Measurements from ENCODE around the gene DHDDS.
A peak's percentile ranks its signal among the peaks of the same experiment; 100 is the strongest.
"Not testable (repeated sequence)": the region's sequence is repeated elsewhere in the genome, so short reads cannot be mapped to it uniquely, and the experiment has no call there.

The DHDDS gene, protein sequence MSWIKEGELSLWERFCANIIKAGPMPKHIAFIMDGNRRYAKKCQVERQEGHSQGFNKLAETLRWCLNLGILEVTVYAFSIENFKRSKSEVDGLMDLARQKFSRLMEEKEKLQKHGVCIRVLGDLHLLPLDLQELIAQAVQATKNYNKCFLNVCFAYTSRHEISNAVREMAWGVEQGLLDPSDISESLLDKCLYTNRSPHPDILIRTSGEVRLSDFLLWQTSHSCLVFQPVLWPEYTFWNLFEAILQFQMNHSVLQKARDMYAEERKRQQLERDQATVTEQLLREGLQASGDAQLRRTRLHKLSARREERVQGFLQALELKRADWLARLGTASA

DNA sequence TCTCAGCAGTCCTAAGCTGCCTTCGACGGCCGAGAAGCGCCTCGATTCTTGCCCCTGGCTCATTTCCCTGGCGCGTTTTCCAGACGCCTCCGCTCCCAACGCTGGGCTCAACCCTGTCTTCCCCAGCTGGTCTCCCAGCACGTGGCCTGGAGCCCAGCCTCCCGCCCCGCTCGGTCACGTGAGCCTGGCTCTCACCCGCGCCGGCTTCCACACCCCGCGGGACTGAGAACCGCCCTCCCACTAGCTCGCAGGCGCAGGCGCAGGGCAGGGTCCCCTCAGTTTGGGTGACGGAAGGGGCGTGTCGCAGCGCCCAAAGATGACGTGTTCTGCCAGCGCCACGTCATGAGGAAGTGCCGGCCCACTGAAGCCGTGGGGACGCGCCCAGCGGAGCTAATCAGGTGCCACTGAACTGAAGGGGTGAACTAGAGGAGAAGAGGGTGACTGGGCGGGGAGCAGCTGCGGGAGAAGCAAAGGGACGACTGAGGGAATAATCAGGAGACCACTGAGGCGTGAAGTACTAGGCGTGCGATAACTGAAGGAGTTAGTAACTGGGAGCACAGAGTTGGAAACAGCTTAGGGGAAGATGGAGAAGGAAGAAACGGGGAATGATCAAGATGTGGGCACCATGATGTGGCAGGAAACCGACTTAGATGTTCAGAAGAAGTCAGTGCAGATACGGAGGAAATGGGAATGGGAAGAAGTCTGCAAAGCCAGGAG, at the start of gene DHDDS:
TSS of gene DHDDS (plus strand) at position 343 of the 717 bp plus-strand sequence. CDS start 625 bp downstream, outside the sequence.
- peak; percentile 98 for DNase-seq

DNA sequence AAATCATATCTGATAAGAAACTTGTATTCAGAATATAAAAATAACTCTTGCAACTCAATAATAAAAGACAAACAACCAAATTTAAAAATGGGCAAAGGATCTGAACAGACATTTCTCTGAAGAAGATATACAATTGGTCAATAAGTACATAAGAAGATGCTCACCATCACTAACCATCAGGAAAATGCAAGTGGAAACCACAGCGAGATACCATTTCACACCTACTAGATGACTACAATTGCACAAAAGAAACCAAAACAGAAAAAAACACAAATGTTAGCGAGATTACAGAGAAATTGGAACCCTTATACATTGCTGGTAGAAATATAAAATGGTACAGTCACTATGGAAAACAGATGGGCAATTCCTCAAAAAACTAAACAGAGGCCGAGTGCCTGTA, 48.0 kb upstream of the DHDDS start:
- no peak for DNase-seq

GRCh38 chr1:26385063-26385462, 47.1 kb upstream of the DHDDS start:
- DNase-seq = not testable (repeated sequence)

- DNase-seq = no peak
Measured at GRCh38 chr1:26387447-26387846, 44.7 kb upstream of the DHDDS start.

DNA sequence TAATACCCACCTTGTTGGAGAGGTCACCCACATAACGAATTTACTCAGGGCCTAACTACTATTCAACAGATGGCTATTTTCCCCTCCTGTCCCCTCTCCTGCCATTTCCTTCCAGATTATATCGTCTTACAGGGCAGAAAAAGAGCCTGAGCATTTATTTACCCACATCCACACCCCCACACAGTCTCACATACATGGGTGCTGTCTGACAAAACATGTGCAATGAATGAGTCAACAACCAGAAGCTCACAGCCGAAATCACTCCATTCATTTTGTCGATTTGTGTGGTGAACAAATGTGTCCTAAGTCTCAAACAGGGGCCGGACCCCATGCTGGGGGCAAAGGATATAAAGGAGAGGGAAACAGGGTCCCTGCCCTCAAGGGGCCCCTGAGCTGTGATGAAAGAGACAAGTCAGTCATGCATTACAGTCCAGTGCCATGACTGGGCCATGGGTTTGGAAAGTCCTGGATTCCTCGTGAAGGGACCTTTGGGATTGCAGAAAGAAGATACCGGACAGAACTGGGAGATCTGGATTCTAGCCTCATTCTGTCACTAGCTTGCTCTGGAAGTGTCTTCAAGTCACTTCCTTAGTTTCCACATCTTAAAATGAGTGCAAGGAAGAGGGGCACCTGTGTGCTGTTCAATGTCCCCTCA, 43.2 kb upstream of the DHDDS start:
- DNase-seq = no peak

DNA sequence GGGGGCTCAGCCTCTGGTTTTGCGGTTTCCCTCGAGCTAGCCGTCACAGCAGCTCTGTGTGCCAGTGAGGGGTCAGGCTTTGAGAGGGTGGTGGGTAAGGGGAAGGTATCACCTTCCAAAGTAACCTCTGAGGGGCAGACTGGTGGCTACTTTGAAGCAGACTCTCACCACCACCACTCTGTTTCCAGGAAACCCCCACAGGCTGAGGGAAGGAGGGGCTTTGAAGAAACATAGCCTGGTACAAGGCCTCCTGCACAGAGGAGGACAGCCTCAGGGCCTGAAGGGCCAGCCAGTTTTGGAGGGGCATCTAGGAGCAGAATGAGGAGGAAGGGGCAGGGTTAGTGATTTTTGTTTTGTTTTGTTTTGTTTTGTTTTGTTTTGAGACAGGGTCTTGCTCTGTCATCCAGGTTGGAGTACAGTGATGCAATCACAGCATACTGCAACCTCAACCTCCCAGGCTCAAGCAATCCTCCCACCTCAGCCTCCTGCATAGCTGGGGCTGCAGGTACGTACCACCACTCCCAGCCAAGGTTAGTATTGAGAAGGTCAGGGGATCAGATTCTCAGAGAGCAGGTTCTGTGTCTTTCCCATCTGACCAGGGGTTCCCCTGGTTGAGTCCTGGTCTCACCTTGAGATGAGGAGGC, 42.4 kb upstream of the DHDDS start:
- no peak for DNase-seq

DNA sequence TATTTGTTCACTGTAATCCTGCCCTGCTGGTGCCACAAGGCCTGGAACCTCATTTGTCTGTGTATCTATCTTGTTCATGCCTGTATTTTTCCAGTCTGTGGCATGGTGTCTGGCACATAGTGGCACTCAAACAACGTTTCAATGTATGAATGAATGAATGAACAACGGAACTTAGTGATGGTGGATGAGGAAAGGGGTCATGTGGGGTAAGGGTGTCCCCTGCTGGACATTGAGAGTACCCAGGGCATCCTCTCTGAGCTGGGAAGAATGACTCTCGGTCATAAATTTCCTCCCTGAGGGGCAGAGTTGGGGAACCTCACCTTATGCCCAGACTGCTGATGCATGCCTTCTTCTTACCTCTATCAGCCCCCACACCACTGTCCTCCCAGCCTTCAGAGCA, 40.7 kb upstream of the DHDDS start:
- DNase-seq = peak; percentile 41

- no peak for DNase-seq
Measured at GRCh38 chr1:26395754-26396153, 36.4 kb upstream of the DHDDS start.

DNA sequence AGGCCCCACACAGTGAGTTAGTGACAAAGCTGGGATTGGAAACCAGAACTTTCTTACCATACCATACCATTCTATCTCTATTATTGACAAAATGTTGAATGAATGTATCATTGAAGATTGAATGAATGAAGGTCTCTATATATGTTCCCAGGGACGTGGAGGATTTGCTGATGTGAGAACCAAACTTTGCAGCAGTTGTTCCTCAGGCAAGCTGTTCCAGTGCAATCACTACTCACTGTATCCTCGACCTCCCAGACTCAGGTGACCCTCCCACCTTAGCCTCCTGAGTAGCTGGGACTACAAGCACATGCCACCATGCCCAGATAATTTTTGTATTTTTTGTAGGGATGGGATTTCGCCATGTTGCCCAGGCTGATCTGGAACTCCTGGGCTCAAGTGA, 33.1 kb upstream of the DHDDS start:
- no peak for DNase-seq

- DNase-seq = no peak
Measured at GRCh38 chr1:26401891-26402290, 30.2 kb upstream of the DHDDS start.

- DNase-seq = no peak
Measured at GRCh38 chr1:26403656-26404055, 28.5 kb upstream of the DHDDS start.

- no peak for DNase-seq
Measured at GRCh38 chr1:26404641-26405040, 27.5 kb upstream of the DHDDS start.

DNA sequence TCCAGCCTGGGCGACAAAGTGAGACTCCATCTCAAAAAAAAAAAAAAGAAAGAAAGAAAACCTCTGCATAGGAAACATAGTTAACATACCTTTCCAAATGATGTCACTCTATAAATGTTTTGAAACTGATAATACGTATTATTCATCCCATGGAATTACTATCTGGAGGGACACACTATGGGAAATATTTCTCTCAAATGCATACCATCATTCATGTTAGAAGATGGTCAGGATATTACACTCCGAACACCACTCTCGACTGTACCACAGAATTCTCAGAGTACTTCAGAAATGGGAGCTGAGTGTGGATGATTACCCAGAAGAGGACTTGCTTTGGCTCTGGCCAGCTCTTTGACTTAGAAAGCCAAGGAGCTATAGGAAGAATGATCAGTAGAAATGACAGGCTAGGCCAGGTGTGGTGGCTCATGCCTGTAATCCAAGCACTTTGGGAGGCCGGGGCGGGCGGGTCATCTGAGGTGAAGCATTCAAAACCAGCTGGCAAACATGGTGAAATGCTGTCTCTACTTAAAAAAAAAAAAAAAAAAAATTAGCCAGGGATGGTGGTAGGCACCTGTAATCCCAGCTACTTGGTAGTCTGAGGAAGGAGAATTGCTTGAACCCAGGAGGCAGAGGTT, 26.7 kb upstream of the DHDDS start:
- no peak for DNase-seq

DNA sequence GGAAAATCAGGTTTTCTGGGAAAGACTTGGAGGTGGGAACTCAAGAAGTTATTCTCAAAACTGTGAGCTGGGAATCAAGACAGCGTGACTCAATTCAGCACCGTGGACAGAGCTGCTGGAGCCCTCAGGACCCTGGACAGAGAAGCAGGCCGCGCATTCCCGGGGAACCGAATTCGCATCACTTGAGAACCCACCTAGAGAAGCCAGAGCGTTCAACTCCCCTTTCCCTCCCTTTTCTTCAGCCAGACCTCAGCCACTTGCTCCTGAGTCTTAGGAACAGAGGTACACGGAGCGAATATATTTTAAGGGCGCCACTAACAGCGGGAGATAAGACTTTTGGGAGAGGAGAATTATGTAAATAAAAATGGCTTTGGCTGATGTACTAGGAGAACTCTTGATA, 23.5 kb upstream of the DHDDS start:
- DNase-seq = peak; percentile 63

DNA sequence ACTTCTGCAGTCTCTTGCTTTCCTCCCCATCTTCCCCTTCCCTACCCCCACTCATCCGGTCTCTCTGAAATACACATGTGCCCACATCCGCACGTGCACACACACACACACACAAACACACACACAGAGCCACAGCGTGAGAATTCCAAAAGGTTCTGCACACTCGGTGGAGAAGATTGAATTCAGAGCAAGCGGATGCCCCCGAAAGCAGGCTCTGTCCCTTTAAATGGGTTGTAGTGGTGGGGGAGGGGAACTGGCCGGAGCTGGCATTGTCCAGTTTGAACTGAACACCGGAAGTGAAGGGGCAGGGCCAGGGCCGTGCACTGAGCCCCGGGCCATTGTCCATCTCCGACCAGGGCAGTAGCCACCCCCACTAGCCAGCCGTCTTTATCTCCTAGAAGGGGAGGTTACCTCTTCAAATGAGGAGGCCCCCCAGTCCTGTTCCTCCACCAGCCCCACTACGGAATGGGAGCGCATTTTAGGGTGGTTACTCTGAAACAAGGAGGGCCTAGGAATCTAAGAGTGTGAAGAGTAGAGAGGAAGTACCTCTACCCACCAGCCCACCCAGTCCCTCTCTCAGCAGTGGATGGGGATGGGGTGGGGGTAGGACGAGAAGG, 22.8 kb upstream of the DHDDS start:
- DNase-seq = no peak

GRCh38 chr1:26410706-26411623, 21.2 kb upstream of the DHDDS start, which contains the start of gene LIN28A:
Gene LIN28A, plus strand, starts transcription at chr1:26410817. Its CDS starts 75 bp downstream, at chr1:26410892.
- DNase-seq = no peak

DNA sequence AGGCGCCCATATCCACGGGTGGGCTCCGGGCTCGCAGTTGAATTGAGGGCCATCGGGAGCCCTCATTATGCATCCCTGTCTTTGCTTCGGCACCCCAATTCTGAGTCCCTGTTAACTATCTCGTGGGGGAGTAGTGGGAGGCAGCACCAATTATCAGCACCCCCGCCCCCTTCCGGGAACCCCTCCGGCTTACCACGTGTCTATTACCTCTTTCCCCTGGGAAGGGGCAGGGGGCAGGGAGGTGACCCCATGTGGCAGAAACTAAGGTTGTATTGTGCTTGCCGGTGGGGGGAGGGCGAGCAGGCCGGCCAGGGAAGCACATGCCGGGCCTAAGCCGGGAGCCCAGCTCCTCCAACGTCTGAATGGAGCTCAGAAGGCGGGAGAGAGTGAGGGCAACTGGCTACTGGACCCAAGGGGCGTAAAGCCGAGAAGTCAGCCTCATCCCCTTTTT, 20.5 kb upstream of the DHDDS start:
- no peak for DNase-seq

GRCh38 chr1:26412180-26412840, 19.8 kb upstream of the DHDDS start:
- DNase-seq = no peak

- no peak for DNase-seq
Measured at GRCh38 chr1:26413031-26413430, 19.1 kb upstream of the DHDDS start.

GRCh38 chr1:26417111-26417759, 14.9 kb upstream of the DHDDS start:
- DNase-seq = peak; percentile 79
